ENCODE data around the gene PCDHGA2.

DNA sequence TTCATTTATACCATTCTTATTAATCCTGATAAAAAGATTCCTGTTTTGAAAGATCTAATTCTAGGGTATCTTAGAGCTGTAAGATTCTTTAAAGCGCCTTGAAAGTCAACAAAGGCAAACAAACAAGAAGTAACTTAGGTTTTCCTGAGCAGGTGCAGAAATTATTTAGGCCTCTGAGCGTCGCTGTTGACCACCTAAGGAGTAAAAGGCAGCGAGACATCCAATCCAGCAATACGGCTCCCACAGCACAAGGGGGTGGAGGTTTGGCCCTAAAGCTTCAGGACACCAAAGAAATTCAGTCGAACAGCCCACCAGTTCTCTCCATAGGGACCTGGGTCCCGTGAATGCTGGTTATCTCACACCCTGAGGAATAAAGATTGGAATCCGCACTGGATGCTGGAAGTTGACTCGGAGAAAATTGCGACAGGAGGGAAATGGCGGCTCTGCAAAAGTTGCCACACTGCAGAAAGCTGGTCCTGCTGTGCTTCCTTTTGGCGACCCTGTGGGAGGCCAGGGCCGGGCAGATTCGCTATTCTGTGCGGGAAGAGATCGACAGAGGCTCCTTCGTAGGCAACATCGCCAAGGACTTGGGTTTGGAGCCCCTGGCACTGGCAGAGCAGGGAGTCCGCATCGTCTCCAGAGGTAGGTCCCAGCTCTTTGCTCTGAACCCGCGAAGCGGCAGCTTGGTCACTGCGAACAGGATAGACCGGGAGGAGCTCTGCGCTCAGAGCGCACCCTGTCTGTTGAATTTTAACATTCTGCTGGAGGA is at the start of gene PCDHGA2:
- TF ChIP-seq, protein P1, sequence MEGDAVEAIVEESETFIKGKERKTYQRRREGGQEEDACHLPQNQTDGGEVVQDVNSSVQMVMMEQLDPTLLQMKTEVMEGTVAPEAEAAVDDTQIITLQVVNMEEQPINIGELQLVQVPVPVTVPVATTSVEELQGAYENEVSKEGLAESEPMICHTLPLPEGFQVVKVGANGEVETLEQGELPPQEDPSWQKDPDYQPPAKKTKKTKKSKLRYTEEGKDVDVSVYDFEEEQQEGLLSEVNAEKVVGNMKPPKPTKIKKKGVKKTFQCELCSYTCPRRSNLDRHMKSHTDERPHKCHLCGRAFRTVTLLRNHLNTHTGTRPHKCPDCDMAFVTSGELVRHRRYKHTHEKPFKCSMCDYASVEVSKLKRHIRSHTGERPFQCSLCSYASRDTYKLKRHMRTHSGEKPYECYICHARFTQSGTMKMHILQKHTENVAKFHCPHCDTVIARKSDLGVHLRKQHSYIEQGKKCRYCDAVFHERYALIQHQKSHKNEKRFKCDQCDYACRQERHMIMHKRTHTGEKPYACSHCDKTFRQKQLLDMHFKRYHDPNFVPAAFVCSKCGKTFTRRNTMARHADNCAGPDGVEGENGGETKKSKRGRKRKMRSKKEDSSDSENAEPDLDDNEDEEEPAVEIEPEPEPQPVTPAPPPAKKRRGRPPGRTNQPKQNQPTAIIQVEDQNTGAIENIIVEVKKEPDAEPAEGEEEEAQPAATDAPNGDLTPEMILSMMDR (IDR thresholded peaks at IDR 0.05; ENCODE audit: low read depth, low read length, poor library complexity, severe bottlenecking), result peak; percentile 61
- TF ChIP-seq EZH2phosphoT487 (IDR thresholded peaks at IDR 0.05; ENCODE audit: borderline replicate concordance, low read length), result no peak
